HepG2 (cell line): ENCODE results near the gene CCT3. TPM values are rescaled to one million over a fixed set of nuclear protein-coding genes. Genes with fewer than 3 reads are reported as not detected.

Experiments
- AHDC1 ChIP-seq: sonication (generic); formaldehyde crosslinking; IDR thresholded peaks from 2 replicates; pipeline ENCODE4 v1.5.1; 2020; ENCODE audit warnings: mild to moderate bottlenecking, missing genetic modification reagents, borderline replicate concordance
- ARNTL ChIP-seq: sonication (generic); formaldehyde crosslinking; IDR thresholded peaks from 2 replicates; pipeline ENCODE4 v1.4.0; 2020; ENCODE audit warnings: mild to moderate bottlenecking, missing genetic modification reagents
- BCL3 ChIP-seq: sonication (generic); formaldehyde crosslinking; IDR thresholded peaks from 2 replicates; pipeline ENCODE4 v1.5.1; 2020; ENCODE audit warnings: mild to moderate bottlenecking, missing genetic modification reagents, moderate library complexity
- GATAD2A ChIP-seq: IDR thresholded peaks from 2 replicates; pipeline ENCODE4 v1.6.1; 2016
- GLI4 ChIP-seq: sonication (generic); formaldehyde crosslinking; IDR thresholded peaks from 2 replicates; pipeline ENCODE4 v1.5.1; 2020; ENCODE audit warnings: missing genetic modification reagents, mild to moderate bottlenecking, moderate library complexity, borderline replicate concordance
- GMEB1 ChIP-seq: sonication (generic); formaldehyde crosslinking; IDR thresholded peaks from 2 replicates; pipeline ENCODE4 v1.5.1; 2020; ENCODE audit warnings: missing genetic modification reagents, mild to moderate bottlenecking, borderline replicate concordance
- JUND ChIP-seq: sonication (generic); formaldehyde crosslinking; IDR thresholded peaks from 2 replicates; pipeline ENCODE4 v1.8.0; 2022; ENCODE audit warnings: mild to moderate bottlenecking, missing genetic modification reagents
- KDM5B ChIP-seq: sonication (generic); formaldehyde crosslinking; IDR thresholded peaks from 2 replicates; pipeline ENCODE4 v1.4.0; 2020; ENCODE audit warnings: missing genetic modification reagents, mild to moderate bottlenecking, borderline replicate concordance
- MED1 ChIP-seq: sonication (generic); formaldehyde crosslinking; IDR thresholded peaks from 2 replicates; pipeline ENCODE4 v1.4.0; 2020; ENCODE audit warnings: missing genetic modification reagents
- MIER2 ChIP-seq: IDR thresholded peaks from 2 replicates; pipeline ENCODE4 v1.6.1; 2016; ENCODE audit warnings: missing biosample characterization, missing genetic modification reagents
- NR2F6 ChIP-seq, 2 experiments: IDR thresholded peaks; 2 replicates each; pipeline ENCODE4 v1.6.1; 2016; ENCODE audit warnings: antibody characterized with exemption in 1 of 2, mild to moderate bottlenecking in 1 of 2
- NR3C1 ChIP-seq: sonication (generic); formaldehyde crosslinking; IDR thresholded peaks from 2 replicates; pipeline ENCODE4 v1.4.0; 2020; ENCODE audit warnings: missing genetic modification reagents
- PHF21A ChIP-seq: sonication (generic); formaldehyde crosslinking; IDR thresholded peaks from 2 replicates; pipeline ENCODE4 v1.5.0; 2020; ENCODE audit warnings: mild to moderate bottlenecking, missing genetic modification reagents
- REPIN1 ChIP-seq: sonication (generic); formaldehyde crosslinking; IDR thresholded peaks from 2 replicates; pipeline ENCODE4 v1.8.0; 2022; ENCODE audit warnings: missing genetic modification reagents, low read depth, mild to moderate bottlenecking, borderline replicate concordance
- SP140L ChIP-seq: sonication (generic); formaldehyde crosslinking; IDR thresholded peaks from 2 replicates; pipeline ENCODE4 v1.4.0; 2020; ENCODE audit warnings: missing genetic modification reagents, borderline replicate concordance
- ZNF574 ChIP-seq: sonication (generic); formaldehyde crosslinking; IDR thresholded peaks from 2 replicates; pipeline ENCODE4 v1.4.0; 2020; ENCODE audit warnings: missing genetic modification reagents
- ZNF772 ChIP-seq: sonication (generic); formaldehyde crosslinking; IDR thresholded peaks from 2 replicates; pipeline ENCODE4 v1.5.0; 2020; ENCODE audit warnings: mild to moderate bottlenecking, missing genetic modification reagents
- ZNF775 ChIP-seq: sonication (generic); formaldehyde crosslinking; IDR thresholded peaks from 2 replicates; pipeline ENCODE4 v1.4.0; 2020; ENCODE audit warnings: missing genetic modification reagents, mild to moderate bottlenecking, moderate library complexity, borderline replicate concordance
- polyA plus RNA-seq, 8 experiments: library from polyadenylated mRNA; depleted of rRNA in 3 of 8; stranded (reverse) in 7 of 8; unstranded in 1 of 8; fragments of >200 nt; fragmentation: Illumina TruSeq in 4 of 8; extraction: Trizol in 4 of 8; gene quantifications; 2 replicates each; pipeline versions ENCODE4 v1.2.1 to v1.2.3, GENCODE V29; 2011 to 2016; ENCODE audit warnings: low read depth in 4 of 8, missing spikeins in 1 of 8, mixed read lengths in 1 of 8; ENCODE audit not compliant: insufficient read depth in 1 of 8
- total RNA-seq, 5 experiments: library from RNA; depleted of rRNA; stranded (reverse); fragments of >200 nt; fragmentation: Illumina TruSeq; extraction: Trizol; gene quantifications; 2 replicates each; pipeline ENCODE4 v1.2.3, GENCODE V29; 2016; ENCODE audit warnings: low read depth in 1 of 5

CCT3 gene
- total and polyA plus RNA-seq, 2 of the 13 experiments (the other 11 are each of a cell fraction or from before 2014, with no cell fraction given), result 319 to 615 TPM

GRCh38 chr1:156371553-156372264 is 33.6 kb upstream of the CCT3 start (continued):
- TF ChIP-seq AHDC1 (CRISPR knock-in tag) (peak; percentile 93; the same call in 1 of the 2 replicates), ARNTL (peak; percentile 80; the same call in 1 of the 2 replicates), BCL3 (no peak), MIER2 (CRISPR knock-in tag) (peak; percentile 73), ZNF775 (CRISPR knock-in tag) (no peak), GLI4 (CRISPR knock-in tag) (no peak), ZNF772 (peak; percentile 93), MED1 (CRISPR knock-in tag) (peak; percentile 95), KDM5B (peak; percentile 81; the same call in 1 of the 2 replicates), ZNF574 (CRISPR knock-in tag) (peak; percentile 72), JUND (CRISPR knock-in tag) (peak; percentile 70), SP140L (CRISPR knock-in tag) (no peak), NR3C1 (CRISPR knock-in tag) (no peak), GATAD2A (CRISPR knock-in tag) (peak; percentile 96), PHF21A (CRISPR knock-in tag) (peak; percentile 98), NR2F6 (IDR thresholded peaks at IDR 0.05) (peak; percentile 99), NR2F6 (CRISPR knock-in tag; IDR thresholded peaks at IDR 0.05) (peak; percentile 99), GMEB1 (peak; percentile 49; the same call in 1 of the 2 replicates), REPIN1 (peak; percentile 87)
